GM23338 (cell line): ENCODE results near the gene ORAI3. TPM values are rescaled to one million over a fixed set of nuclear protein-coding genes. Genes with fewer than 3 reads are reported as not detected.
A peak's percentile ranks its signal among the peaks of the same experiment; 100 is the strongest.

ENCODE experiments used
- ATAC-seq: fragments of 200-7000 bp; cut with Tn5 transposase; 3 replicates; pipeline ENCODE4 v1.9.1; 2020
- DNase-seq: peaks from one replicate; pipeline ENCODE4 v3.0.0-alpha.2; 2015; ENCODE audit warnings: low spot score
- H2AFZ ChIP-seq: fragments of 200-600 bp; sonication (generic); 2 replicates; pipeline ENCODE4 v1.8.0; 2016; ENCODE audit warnings: antibody characterized with exemption, mild to moderate bottlenecking, moderate library complexity
- H3F3A ChIP-seq: fragments of 200-600 bp; sonication (generic); replicated peaks from 2 replicates; pipeline ENCODE4 v1.8.0; 2017; ENCODE audit warnings: antibody characterized with exemption, mixed run types, low read depth
- H3K27ac ChIP-seq: fragments of 200-600 bp; sonication (generic); 2 replicates; pipeline ENCODE4 v1.6.1; 2016; ENCODE audit warnings: low read depth
- H3K27me3 ChIP-seq: fragments of 200-600 bp; sonication (generic); 2 replicates; pipeline ENCODE4 v1.8.0; 2016; ENCODE audit warnings: mild to moderate bottlenecking, mixed run types, moderate library complexity; ENCODE audit not compliant: insufficient read depth
- H3K36me3 ChIP-seq: fragments of 200-600 bp; sonication (generic); 2 replicates; pipeline ENCODE4 v1.8.0; 2016; ENCODE audit warnings: mild to moderate bottlenecking; ENCODE audit not compliant: insufficient read depth
- H3K4me1 ChIP-seq: fragments of 200-600 bp; sonication (generic); 2 replicates; pipeline ENCODE4 v1.8.0; 2016; ENCODE audit warnings: mild to moderate bottlenecking, moderate library complexity; ENCODE audit not compliant: insufficient read depth
- H3K4me2 ChIP-seq: fragments of 200-600 bp; sonication (generic); 2 replicates; pipeline ENCODE4 v1.7.1; 2017; ENCODE audit warnings: mixed run types
- H3K4me3 ChIP-seq: fragments of 200-600 bp; sonication (generic); 2 replicates; pipeline ENCODE4 v1.6.1; 2016; ENCODE audit warnings: mixed run types
- H3K79me2 ChIP-seq: fragments of 200-600 bp; sonication (generic); replicated peaks from 2 replicates; pipeline ENCODE4 v1.8.0; 2017; ENCODE audit warnings: mild to moderate bottlenecking; ENCODE audit not compliant: insufficient read depth
- H3K9me2 ChIP-seq: fragments of 200-600 bp; sonication (generic); 2 replicates; pipeline ENCODE4 v1.8.0; 2017; ENCODE audit not compliant: insufficient read depth
- H4K20me1 ChIP-seq: fragments of 200-600 bp; sonication (generic); replicated peaks from 2 replicates; pipeline ENCODE4 v1.8.0; 2017; ENCODE audit warnings: mild to moderate bottlenecking; ENCODE audit not compliant: insufficient read depth
- H3K27ac Mint-ChIP-seq: 2 replicates; pipeline ENCODE4 v1.8.0; 2020; ENCODE audit warnings: inconsistent platforms, mild to moderate bottlenecking, moderate library complexity, mixed read lengths
- H3K27me3 Mint-ChIP-seq: 3 replicates; pipeline ENCODE4 v1.8.0; 2022; ENCODE audit warnings: low read depth, mild to moderate bottlenecking, moderate library complexity, mixed read lengths, inconsistent platforms; ENCODE audit not compliant: insufficient read depth, poor library complexity
- H3K36me3 Mint-ChIP-seq: 3 replicates; pipeline ENCODE4 v1.8.0; 2021; ENCODE audit warnings: low read depth, mild to moderate bottlenecking, inconsistent platforms, moderate library complexity, mixed read lengths
- H3K4me1 Mint-ChIP-seq: 3 replicates; pipeline ENCODE4 v1.8.0; 2020; ENCODE audit warnings: mild to moderate bottlenecking, inconsistent platforms, mixed read lengths
- H3K4me3 Mint-ChIP-seq: 3 replicates; pipeline ENCODE4 v1.8.0; 2021; ENCODE audit warnings: moderate library complexity, mild to moderate bottlenecking, inconsistent platforms, mixed read lengths
- H3K9me3 Mint-ChIP-seq: 3 replicates; pipeline ENCODE4 v1.8.0; 2020; ENCODE audit warnings: moderate library complexity, mild to moderate bottlenecking, inconsistent platforms, mixed read lengths
- JUNB ChIP-seq: IDR thresholded peaks from one replicate; pipeline ENCODE4 v1.6.1; 2016; ENCODE audit warnings: antibody characterized with exemption; ENCODE audit not compliant: unreplicated experiment
- ZNF331 ChIP-seq: fragments of 250-450 bp; sonication (Bioruptor Pico); IDR thresholded peaks from 2 replicates; pipeline ENCODE4 v1.5.0; 2020; ENCODE audit warnings: low read depth, mild to moderate bottlenecking, moderate library complexity
- polyA plus RNA-seq: library from polyadenylated mRNA; unstranded; fragments of >200 nt; fragmentation: Nextera tagmentation; extraction: Ambion mirVana; gene quantifications from 2 replicates; pipeline ENCODE4 v1.2.1, GENCODE V29; 2016
- total RNA-seq: library from RNA; depleted of rRNA; stranded (reverse); fragments of >200 nt; shearing (Covaris generic); gene quantifications from 2 replicates; pipeline ENCODE4 v1.2.3, GENCODE V29; 2014
- TF ChIP-seq, protein P1 (sequence below): fragments of 250-450 bp; sonication (Bioruptor Pico); IDR thresholded peaks from 2 replicates; pipeline ENCODE4 v1.5.0; 2020; ENCODE audit warnings: mild to moderate bottlenecking, moderate library complexity

ORAI3 gene
- total and polyA plus RNA-seq, 2 experiments from 2014 or later: 6.9 to 15.9 TPM

DNA sequence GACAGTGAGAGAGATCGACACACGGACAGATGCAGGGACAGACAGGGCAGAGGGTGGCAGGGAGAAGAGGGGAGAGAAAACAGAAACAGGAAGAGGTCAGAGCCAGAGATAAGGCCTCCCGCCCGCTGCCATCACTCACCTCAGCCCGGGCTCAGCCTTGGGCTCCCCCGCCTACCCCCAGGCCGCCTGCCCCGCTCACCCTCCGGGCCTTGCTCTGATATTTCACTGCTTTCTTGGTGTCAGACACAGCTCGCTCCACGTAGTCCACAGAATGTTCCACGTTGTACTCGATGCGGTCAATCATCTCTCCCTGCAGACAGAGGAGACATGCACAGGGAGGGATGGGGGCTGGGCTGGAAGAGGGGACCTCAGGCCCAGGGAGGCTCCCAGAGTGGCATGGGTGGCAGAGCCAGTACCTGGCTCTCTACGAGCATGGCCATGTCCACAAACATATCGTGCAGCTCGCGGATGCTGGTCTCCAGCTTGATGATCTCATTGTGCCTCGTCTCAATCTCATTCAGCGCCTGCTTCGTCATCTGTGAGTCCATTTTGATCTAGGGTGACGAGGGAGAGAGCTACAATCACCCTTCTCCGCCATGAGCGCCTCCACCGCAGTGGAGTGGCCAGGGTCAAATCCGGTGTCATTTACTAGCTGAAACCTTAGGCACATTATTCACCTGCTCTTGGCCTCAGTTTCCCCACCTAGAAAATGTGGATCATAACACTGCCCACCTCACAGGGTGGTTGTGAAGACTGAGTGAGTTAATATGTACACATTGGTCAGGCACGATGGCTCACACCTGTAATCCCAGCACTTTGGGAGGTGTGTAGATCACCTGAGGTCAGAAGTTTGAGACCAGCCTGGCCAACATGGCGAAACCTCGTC is 44.3 kb downstream of the ORAI3 start:
- H3K4me3 Mint-ChIP-seq: no peak overlapping the region
- no peaks in the 10 kb centered on the region for H3K9me3 Mint-ChIP-seq

More for the DNA sequence above, 44.3 kb downstream of the ORAI3 start:
- Mint-ChIP-seq H3K36me3 (no peaks in the 10 kb centered on the region), H3K27me3 (peaks cover 16% of the 10 kb centered on the region), H3K27ac (0 out of 2 replicates have a peak overlapping the region, but pooled peaks have one; percentile 19), H3K4me1 (peaks cover 12% of the 10 kb centered on the region)
- TF ChIP-seq ZNF331 (CRISPR knock-in tag) (no peak), JUNB (no peak)
- TF ChIP-seq, protein P1, sequence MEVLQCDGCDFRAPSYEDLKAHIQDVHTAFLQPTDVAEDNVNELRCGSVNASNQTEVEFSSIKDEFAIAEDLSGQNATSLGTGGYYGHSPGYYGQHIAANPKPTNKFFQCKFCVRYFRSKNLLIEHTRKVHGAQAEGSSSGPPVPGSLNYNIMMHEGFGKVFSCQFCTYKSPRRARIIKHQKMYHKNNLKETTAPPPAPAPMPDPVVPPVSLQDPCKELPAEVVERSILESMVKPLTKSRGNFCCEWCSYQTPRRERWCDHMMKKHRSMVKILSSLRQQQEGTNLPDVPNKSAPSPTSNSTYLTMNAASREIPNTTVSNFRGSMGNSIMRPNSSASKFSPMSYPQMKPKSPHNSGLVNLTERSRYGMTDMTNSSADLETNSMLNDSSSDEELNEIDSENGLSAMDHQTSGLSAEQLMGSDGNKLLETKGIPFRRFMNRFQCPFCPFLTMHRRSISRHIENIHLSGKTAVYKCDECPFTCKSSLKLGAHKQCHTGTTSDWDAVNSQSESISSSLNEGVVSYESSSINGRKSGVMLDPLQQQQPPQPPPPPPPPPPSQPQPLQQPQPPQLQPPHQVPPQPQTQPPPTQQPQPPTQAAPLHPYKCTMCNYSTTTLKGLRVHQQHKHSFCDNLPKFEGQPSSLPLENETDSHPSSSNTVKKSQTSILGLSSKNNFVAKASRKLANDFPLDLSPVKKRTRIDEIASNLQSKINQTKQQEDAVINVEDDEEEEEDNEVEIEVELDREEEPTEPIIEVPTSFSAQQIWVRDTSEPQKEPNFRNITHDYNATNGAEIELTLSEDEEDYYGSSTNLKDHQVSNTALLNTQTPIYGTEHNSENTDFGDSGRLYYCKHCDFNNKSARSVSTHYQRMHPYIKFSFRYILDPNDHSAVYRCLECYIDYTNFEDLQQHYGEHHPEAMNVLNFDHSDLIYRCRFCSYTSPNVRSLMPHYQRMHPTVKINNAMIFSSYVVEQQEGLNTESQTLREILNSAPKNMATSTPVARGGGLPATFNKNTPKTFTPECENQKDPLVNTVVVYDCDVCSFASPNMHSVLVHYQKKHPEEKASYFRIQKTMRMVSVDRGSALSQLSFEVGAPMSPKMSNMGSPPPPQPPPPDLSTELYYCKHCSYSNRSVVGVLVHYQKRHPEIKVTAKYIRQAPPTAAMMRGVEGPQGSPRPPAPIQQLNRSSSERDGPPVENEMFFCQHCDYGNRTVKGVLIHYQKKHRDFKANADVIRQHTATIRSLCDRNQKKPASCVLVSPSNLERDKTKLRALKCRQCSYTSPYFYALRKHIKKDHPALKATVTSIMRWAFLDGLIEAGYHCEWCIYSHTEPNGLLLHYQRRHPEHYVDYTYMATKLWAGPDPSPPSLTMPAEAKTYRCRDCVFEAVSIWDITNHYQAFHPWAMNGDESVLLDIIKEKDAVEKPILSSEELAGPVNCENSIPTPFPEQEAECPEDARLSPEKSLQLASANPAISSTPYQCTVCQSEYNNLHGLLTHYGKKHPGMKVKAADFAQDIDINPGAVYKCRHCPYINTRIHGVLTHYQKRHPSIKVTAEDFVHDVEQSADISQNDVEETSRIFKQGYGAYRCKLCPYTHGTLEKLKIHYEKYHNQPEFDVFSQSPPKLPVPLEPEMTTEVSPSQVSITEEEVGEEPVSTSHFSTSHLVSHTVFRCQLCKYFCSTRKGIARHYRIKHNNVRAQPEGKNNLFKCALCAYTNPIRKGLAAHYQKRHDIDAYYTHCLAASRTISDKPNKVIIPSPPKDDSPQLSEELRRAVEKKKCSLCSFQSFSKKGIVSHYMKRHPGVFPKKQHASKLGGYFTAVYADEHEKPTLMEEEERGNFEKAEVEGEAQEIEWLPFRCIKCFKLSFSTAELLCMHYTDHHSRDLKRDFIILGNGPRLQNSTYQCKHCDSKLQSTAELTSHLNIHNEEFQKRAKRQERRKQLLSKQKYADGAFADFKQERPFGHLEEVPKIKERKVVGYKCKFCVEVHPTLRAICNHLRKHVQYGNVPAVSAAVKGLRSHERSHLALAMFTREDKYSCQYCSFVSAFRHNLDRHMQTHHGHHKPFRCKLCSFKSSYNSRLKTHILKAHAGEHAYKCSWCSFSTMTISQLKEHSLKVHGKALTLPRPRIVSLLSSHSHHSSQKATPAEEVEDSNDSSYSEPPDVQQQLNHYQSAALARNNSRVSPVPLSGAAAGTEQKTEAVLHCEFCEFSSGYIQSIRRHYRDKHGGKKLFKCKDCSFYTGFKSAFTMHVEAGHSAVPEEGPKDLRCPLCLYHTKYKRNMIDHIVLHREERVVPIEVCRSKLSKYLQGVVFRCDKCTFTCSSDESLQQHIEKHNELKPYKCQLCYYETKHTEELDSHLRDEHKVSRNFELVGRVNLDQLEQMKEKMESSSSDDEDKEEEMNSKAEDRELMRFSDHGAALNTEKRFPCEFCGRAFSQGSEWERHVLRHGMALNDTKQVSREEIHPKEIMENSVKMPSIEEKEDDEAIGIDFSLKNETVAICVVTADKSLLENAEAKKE (CRISPR knock-in tag): no peak
- Histone ChIP-seq H3F3A (peaks cover 13% of the 10 kb centered on the region; the same call in 1 of the 2 replicates), H3K4me3 (no peak overlapping the region), H2AFZ (no peak overlapping the region), H3K4me2 (no peak overlapping the region), H3K36me3 (no peaks in the 10 kb centered on the region), H3K4me1 (peaks cover 21% of the 10 kb centered on the region), H3K27ac (no peak overlapping the region), H4K20me1 (no peaks in the 10 kb centered on the region), H3K27me3 (no peaks in the 10 kb centered on the region), H3K9me2 (no peaks in the 10 kb centered on the region), H3K79me2 (no peaks in the 10 kb centered on the region)
- ATAC-seq (no peak), DNase-seq (no peak)
